Common myeloid progenitor, CD34-positive (primary cell): ENCODE data around the gene KLF6.

ENCODE experiments used
- CTCF ChIA-PET: fragments of 350-600 bp; sonication (Branson Sonifier 250); formaldehyde crosslinking; loops from one replicate; lab custom pipeline; 2021; ENCODE audit warnings: antibody characterized with exemption; lab: Charles Lee
- POLR2A ChIA-PET: fragments of 350-600 bp; sonication (Branson Sonifier 250); formaldehyde crosslinking; loops from one replicate; lab custom pipeline; 2021; ENCODE audit warnings: antibody characterized with exemption; lab: Charles Lee
- DNase-seq, 3 donors: peaks; one replicate each; pipeline versions ENCODE4 v3.0.0 to v3.0.0-alpha.2; 2013
- H3K27ac ChIP-seq, 2 experiments: 1 replicate in 1 of 2; 2 replicates in 1 of 2; pipeline ENCODE4 v1.7.0; 2013; ENCODE audit warnings: inconsistent platforms in 2 of 2, low read length in 2 of 2, mild to moderate bottlenecking in 2 of 2, low read depth in 1 of 2, moderate library complexity in 1 of 2; ENCODE audit not compliant: severe bottlenecking in 2 of 2, insufficient read depth in 1 of 2, poor library complexity in 1 of 2
- H3K27me3 ChIP-seq, 5 experiments: replicated peaks in 2 of 5; 1 replicate in 3 of 5; 2 replicates in 2 of 5; pipeline versions ENCODE4 v1.6.1 to v1.7.0; 2013; ENCODE audit warnings: low read length in 4 of 5, mild to moderate bottlenecking in 2 of 5, moderate library complexity in 2 of 5, inconsistent platforms in 1 of 5; ENCODE audit not compliant: insufficient read depth in 5 of 5, control insufficient read depth in 4 of 5
- H3K36me3 ChIP-seq, 4 experiments: 1 replicate in 2 of 4; 2 replicates in 2 of 4; pipeline versions ENCODE4 v1.6.1 to v1.7.0; 2013; ENCODE audit warnings: low read length in 3 of 4, control low read depth in 1 of 4, mild to moderate bottlenecking in 1 of 4; ENCODE audit not compliant: control insufficient read depth in 4 of 4, insufficient read depth in 4 of 4
- H3K4me1 ChIP-seq, 4 experiments: 1 replicate in 3 of 4; 2 replicates in 1 of 4; pipeline versions ENCODE4 v1.6.1 to v1.7.1; 2013; ENCODE audit warnings: low read length in 3 of 4, mild to moderate bottlenecking in 3 of 4, control low read depth in 1 of 4, inconsistent platforms in 1 of 4, moderate library complexity in 1 of 4; ENCODE audit not compliant: control insufficient read depth in 4 of 4, insufficient read depth in 4 of 4; ENCODE audit errors: control extremely low read depth in 1 of 4
- H3K4me3 ChIP-seq, 7 experiments: 1 replicate in 4 of 7; 2 replicates in 3 of 7; pipeline versions ENCODE4 v1.5.1 to v1.7.0; 2013; ENCODE audit warnings: mild to moderate bottlenecking in 7 of 7, low read length in 6 of 7, moderate library complexity in 6 of 7, inconsistent platforms in 2 of 7, low read depth in 2 of 7, control low read depth in 1 of 7; ENCODE audit not compliant: insufficient read depth in 4 of 7, control insufficient read depth in 1 of 7; ENCODE audit errors: extremely low read depth in 1 of 7
- H3K9me3 ChIP-seq, 5 experiments: 1 replicate in 4 of 5; 2 replicates in 1 of 5; pipeline versions ENCODE4 v1.6.1 to v1.7.1; 2013; ENCODE audit warnings: low read length in 4 of 5, mild to moderate bottlenecking in 2 of 5, inconsistent platforms in 1 of 5, low read depth in 1 of 5, moderate library complexity in 1 of 5; ENCODE audit not compliant: control insufficient read depth in 4 of 5, insufficient read depth in 2 of 5; ENCODE audit errors: control extremely low read depth in 1 of 5
- WGBS: methylation state at CpG from one replicate; pipeline ENCODE4 v1.1.5; 2013; ENCODE audit not compliant: insufficient coverage; 5-methylcytosine and 5-hydroxymethylcytosine counted together

Gene KLF6

DNA sequence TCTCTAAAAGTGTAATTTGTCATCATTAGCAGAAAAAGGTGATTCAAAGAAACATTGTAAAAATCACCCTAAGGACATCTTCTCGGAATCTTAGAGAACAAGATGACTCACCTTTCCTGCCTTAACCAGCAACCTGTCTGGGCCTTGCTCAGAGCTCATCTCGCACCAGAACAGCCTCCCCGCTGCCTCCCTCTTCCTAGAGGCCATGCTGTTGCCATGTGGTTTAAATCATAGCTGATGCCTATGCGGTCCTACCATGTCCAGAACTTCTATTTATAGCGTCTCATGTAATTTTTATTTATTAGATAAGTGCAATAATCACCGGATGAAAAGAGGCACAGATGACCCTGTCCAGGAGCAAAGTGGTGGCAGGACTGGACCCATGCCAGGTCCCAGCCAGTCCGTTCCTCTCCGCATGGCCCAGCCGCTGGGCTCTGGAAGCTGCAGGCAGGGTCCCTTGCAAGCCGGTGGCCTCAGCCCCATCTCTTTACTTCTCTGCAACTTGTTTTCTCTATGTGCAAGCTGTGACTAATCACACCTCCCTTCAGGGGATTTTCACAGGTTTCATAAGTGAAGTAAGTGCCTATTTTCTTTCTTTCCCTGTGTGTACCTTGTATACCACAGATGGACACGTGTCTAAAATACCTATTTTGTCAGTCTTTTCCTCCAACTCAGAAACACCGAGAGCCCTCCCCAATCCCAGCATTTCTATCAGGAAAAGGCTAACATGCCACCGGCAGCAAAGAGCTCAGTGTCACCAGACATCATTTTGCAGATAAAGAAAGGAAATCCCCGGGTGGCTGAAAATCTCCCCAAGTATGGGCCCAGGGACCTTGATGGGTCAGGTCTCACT, 27.1 kb downstream of the KLF6 start:
- no peaks in the 10 kb centered on the region for H3K9me3 ChIP-seq
- no peak overlapping the region for H3K4me3 ChIP-seq
- WGBS, result 91% methylated on average over 12 of the region's 14 CpGs
- no peaks in the 10 kb centered on the region for H3K27me3 ChIP-seq
- no peak overlapping the region for H3K27ac ChIP-seq
- H3K36me3 ChIP-seq, result no peaks in the 10 kb centered on the region
- no peak for DNase-seq
- ChIA-PET POLR2A (no interaction called here), CTCF (no interaction called here)
- peaks cover 0 to 3% (median 0%) of the 10 kb centered on the region in 4 experiments for H3K4me1 ChIP-seq

- Histone ChIP-seq H3K4me1 (peaks cover 0 to 6% (median under 1%) of the 10 kb centered on the region in 4 experiments), H3K36me3 (no peaks in the 10 kb centered on the region), H3K27ac (no peak overlapping the region), H3K9me3 (no peaks in the 10 kb centered on the region), H3K4me3 (no peak overlapping the region), H3K27me3 (no peaks in the 10 kb centered on the region)
- POLR2A ChIA-PET, result no interaction called here
- WGBS, result 100% methylated on average over 3 of the region's 7 CpGs
- DNase-seq, result no peak
- CTCF ChIA-PET, result no interaction called here
Measured at GRCh38 chr10:3757250-3757637, 27.8 kb downstream of the KLF6 start.

GRCh38 chr10:3756360-3756740, 28.7 kb downstream of the KLF6 start:
- ChIA-PET POLR2A (no interaction called here), CTCF (interaction anchor here (0.7 to 1.1 kb wide), 2 partner anchors 15 to 17 kb away, joined by 3 read pairs; no protein-coding TSS in a partner anchor)
- no peak overlapping the region for H3K4me3 ChIP-seq
- H3K9me3 ChIP-seq, result no peaks in the 10 kb centered on the region
- no peaks in the 10 kb centered on the region for H3K36me3 ChIP-seq
- H3K4me1 ChIP-seq, result peaks cover 0 to 11% (median 2%) of the 10 kb centered on the region in 4 experiments
- H3K27me3 ChIP-seq, result no peaks in the 10 kb centered on the region
- 93% methylated on average over 2 of the region's 5 CpGs for WGBS
- DNase-seq, result no peak
- H3K27ac ChIP-seq, result no peak overlapping the region

GRCh38 chr10:3755440-3756359, 29.3 kb downstream of the KLF6 start:
- Histone ChIP-seq H3K27me3 (no peaks in the 10 kb centered on the region), H3K9me3 (no peaks in the 10 kb centered on the region), H3K36me3 (no peaks in the 10 kb centered on the region), H3K4me3 (no peak overlapping the region), H3K4me1 (peaks cover 0 to 14% (median 5%) of the 10 kb centered on the region in 4 experiments), H3K27ac (no peak overlapping the region)
- POLR2A ChIA-PET, result interaction anchor here (1.1 kb wide), 1 partner anchor 30 kb away, joined by 3 read pairs; the partner anchor contains the start of gene KLF6
- CTCF ChIA-PET, result interaction anchor here (0.7 to 1.1 kb wide), 3 partner anchors 15 to 20 kb away, joined by 3 read pairs; no protein-coding TSS in a partner anchor
- WGBS, result 99% methylated on average over 11 of the region's 14 CpGs
- DNase-seq, result no peak

DNA sequence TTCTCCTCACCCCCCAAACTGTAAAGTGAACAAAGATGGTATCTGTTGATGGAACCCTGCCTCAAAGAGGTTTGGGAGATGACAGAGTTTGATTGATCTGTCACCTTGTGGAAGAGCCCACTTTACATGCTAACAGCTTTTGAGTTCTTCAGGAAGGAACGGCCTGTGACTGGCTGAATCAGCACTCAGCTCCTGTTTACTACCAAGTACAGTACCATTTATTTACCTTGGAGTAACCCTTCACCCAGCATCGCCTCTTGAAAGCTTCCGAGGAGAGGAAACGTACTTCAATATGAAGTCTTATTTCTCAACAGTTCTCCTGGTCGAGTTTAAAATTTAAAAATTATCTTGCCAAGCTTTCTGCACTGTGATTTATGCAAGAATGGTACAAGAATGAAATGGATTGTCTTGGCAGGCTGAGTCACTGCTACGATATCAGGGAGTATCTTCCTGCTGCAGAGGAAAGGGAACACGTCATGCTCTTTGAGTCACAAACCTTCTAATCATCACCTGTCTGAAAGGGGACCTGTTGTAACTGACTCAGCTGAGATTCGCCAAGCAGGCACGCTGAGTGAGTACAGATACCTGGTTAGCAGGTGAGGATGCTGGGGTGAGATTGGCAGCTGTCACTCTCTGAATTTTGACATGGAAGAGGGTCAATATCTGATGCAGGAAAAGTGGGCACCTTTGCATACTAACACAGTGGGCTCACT, 30.1 kb downstream of the KLF6 start:
- no peaks in the 10 kb centered on the region for H3K27me3 ChIP-seq
- no peak overlapping the region for H3K27ac ChIP-seq
- H3K36me3 ChIP-seq, result no peaks in the 10 kb centered on the region
- whole genome bisulfite sequencing, result 86% methylated on average over 4 of the region's 9 CpGs
- no peaks in the 10 kb centered on the region for H3K9me3 ChIP-seq
- POLR2A ChIA-PET, result interaction anchor here (1.1 kb wide), 1 partner anchor 30 kb away, joined by 3 read pairs; the partner anchor contains the start of gene KLF6
- CTCF ChIA-PET, result no interaction called here
- DNase-seq, result peak in 1 of 3 donors; percentile 49
- H3K4me3 ChIP-seq, result no peak overlapping the region
- peaks cover 5 to 19% (median 12%) of the 10 kb centered on the region in 4 experiments for H3K4me1 ChIP-seq

GRCh38 chr10:3750854-3751253, 34.2 kb downstream of the KLF6 start:
- DNase-seq, result no peak
- Histone ChIP-seq H3K9me3 (no peaks in the 10 kb centered on the region), H3K27me3 (no peaks in the 10 kb centered on the region), H3K36me3 (no peaks in the 10 kb centered on the region), H3K4me3 (no peak overlapping the region), H3K27ac (no peak overlapping the region), H3K4me1 (peaks cover 8 to 32% (median 26%) of the 10 kb centered on the region in 4 experiments)
- ChIA-PET CTCF (interaction anchor here (1.6 kb wide), 1 partner anchor 94 kb away, joined by 3 read pairs; no protein-coding TSS in a partner anchor), POLR2A (no interaction called here)
- 98% methylated on average over 5 of the region's 8 CpGs for WGBS
